ENCODE data around the gene GLB1L. TPM values are rescaled to one million over a fixed set of nuclear protein-coding genes. Genes with fewer than 3 reads are reported as not detected.
"Not testable (repeated sequence)": the region's sequence is repeated elsewhere in the genome, so short reads cannot be mapped to it uniquely, and the experiment has no call there.

Gene GLB1L
- total RNA-seq, 1 donor: 21.0 TPM

- no peak for TF ChIP-seq CTCF (IDR thresholded peaks at IDR 0.05; ENCODE audit: extremely low read depth, low read depth, low read length)
- Histone ChIP-seq H3K27ac (ENCODE audit: low read depth, low read length) (peak overlapping the region; percentile 50), H2AFZ (ENCODE audit: low read length) (peak overlapping the region; percentile 44)
Observed at GRCh38 chr2:219289537-219290361, 44.5 kb upstream of the GLB1L start.

GRCh38 chr2:219289195-219289536 is 43.9 kb upstream of the GLB1L start:
- TF ChIP-seq CTCF (IDR thresholded peaks at IDR 0.05; ENCODE audit: extremely low read depth, low read depth, low read length): no peak
- no peaks in the 10 kb centered on the region for H3K27me3 ChIP-seq (ENCODE audit: insufficient read depth, low read length)
- no peak overlapping the region for H2AFZ ChIP-seq (ENCODE audit: low read length)
- peaks cover 21% of the 10 kb centered on the region for H3K4me1 ChIP-seq (ENCODE audit: insufficient read depth, low read length)
- no peaks in the 10 kb centered on the region for H3K9me3 ChIP-seq (ENCODE audit: low read depth, low read length)
- peak overlapping the region; percentile 20 for H3K4me2 ChIP-seq (ENCODE audit: insufficient read depth, low read length)
- peaks cover 5% of the 10 kb centered on the region for H4K20me1 ChIP-seq (ENCODE audit: insufficient read depth, low read length)
- peak overlapping the region; percentile 50 for H3K27ac ChIP-seq (ENCODE audit: low read depth, low read length)
- H3K36me3 ChIP-seq (ENCODE audit: insufficient read depth, low read length): peaks cover 10% of the 10 kb centered on the region
- no peaks in the 10 kb centered on the region for H3K79me2 ChIP-seq (ENCODE audit: insufficient read depth, low read length)
- H3K4me3 ChIP-seq (ENCODE audit: insufficient read depth, low read length): no peak overlapping the region
- no peak for DNase-seq (ENCODE audit: insufficient read length, low spot score, missing footprints)

More at GRCh38 chr2:219289537-219290361, 44.5 kb upstream of the GLB1L start:
- H3K36me3 ChIP-seq (ENCODE audit: insufficient read depth, low read length): peaks cover 7% of the 10 kb centered on the region
- peaks cover 26% of the 10 kb centered on the region for H3K4me1 ChIP-seq (ENCODE audit: insufficient read depth, low read length)
- H3K9me3 ChIP-seq (ENCODE audit: low read depth, low read length): no peaks in the 10 kb centered on the region
- H4K20me1 ChIP-seq (ENCODE audit: insufficient read depth, low read length): peaks cover 1% of the 10 kb centered on the region
- peak overlapping the region; percentile 20 for H3K4me2 ChIP-seq (ENCODE audit: insufficient read depth, low read length)
- H3K79me2 ChIP-seq (ENCODE audit: insufficient read depth, low read length): no peaks in the 10 kb centered on the region
- peak overlapping the region; percentile 12 for H3K4me3 ChIP-seq (ENCODE audit: insufficient read depth, low read length)
- peak; percentile 98 for DNase-seq (ENCODE audit: insufficient read length, low spot score, missing footprints)
- no peaks in the 10 kb centered on the region for H3K27me3 ChIP-seq (ENCODE audit: insufficient read depth, low read length)

GRCh38 chr2:219287580-219288265 is 42.5 kb upstream of the GLB1L start:
- no peak overlapping the region for H3K4me3 ChIP-seq (ENCODE audit: insufficient read depth, low read length)

GRCh38 chr2:219287116-219287440 is 41.8 kb upstream of the GLB1L start:
- Histone ChIP-seq H3K4me1 (ENCODE audit: insufficient read depth, low read length) (peaks cover 21% of the 10 kb centered on the region), H3K27ac (ENCODE audit: low read depth, low read length) (peak overlapping the region; percentile 51), H3K36me3 (ENCODE audit: insufficient read depth, low read length) (peaks cover 19% of the 10 kb centered on the region)
- H3K4me2 ChIP-seq (ENCODE audit: insufficient read depth, low read length); H3K27me3 ChIP-seq (ENCODE audit: insufficient read depth, low read length); H3K4me3 ChIP-seq (ENCODE audit: insufficient read depth, low read length); H4K20me1 ChIP-seq (ENCODE audit: insufficient read depth, low read length); H2AFZ ChIP-seq (ENCODE audit: low read length); H3K9me3 ChIP-seq (ENCODE audit: low read depth, low read length); H3K79me2 ChIP-seq (ENCODE audit: insufficient read depth, low read length); DNase-seq (ENCODE audit: insufficient read length, low spot score, missing footprints): not testable (repeated sequence)

More at GRCh38 chr2:219287580-219288265, 42.5 kb upstream of the GLB1L start:
- Histone ChIP-seq H3K4me2 (ENCODE audit: insufficient read depth, low read length) (no peak overlapping the region), H3K79me2 (ENCODE audit: insufficient read depth, low read length) (no peaks in the 10 kb centered on the region), H3K9me3 (ENCODE audit: low read depth, low read length) (no peaks in the 10 kb centered on the region), H3K27me3 (ENCODE audit: insufficient read depth, low read length) (no peaks in the 10 kb centered on the region), H2AFZ (ENCODE audit: low read length) (no peak overlapping the region), H3K27ac (ENCODE audit: low read depth, low read length) (no peak overlapping the region), H4K20me1 (ENCODE audit: insufficient read depth, low read length) (peaks cover 5% of the 10 kb centered on the region), H3K36me3 (ENCODE audit: insufficient read depth, low read length) (peaks cover 16% of the 10 kb centered on the region), H3K4me1 (ENCODE audit: insufficient read depth, low read length) (peaks cover 21% of the 10 kb centered on the region)
- no peak for DNase-seq (ENCODE audit: insufficient read length, low spot score, missing footprints)
- no peak for TF ChIP-seq CTCF (IDR thresholded peaks at IDR 0.05; ENCODE audit: extremely low read depth, low read depth, low read length)
